Measurements from ENCODE around the gene OSER1.

DNA sequence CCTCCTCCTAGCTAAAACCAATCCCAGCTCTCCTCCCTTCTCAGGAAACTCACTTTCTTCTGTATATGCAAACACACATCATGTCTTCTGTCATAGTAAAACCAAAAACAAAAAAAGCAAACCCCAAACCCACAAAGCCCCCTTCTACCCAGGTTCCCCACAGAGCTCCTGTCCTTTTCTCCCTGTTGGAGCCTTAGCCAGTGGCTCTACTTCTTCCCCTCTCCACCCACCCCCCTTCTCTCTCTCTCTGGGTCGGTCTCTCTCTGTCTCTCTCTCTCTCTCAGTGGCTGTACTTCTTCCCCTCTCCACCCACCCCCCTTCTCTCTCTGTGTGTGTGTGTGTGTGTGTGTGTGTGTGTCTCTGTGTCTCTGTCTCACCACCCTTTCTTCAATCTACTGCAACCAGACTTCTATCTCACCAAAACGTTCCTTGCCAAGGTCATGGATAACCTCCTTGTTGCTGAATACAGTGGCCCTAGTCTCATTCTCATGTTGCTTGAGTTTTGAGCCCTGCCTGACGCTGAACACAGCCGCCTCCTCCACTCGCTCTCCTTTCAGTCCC is 8.7 kb upstream of the OSER1 start:
- TF ChIP-seq, protein P1, sequence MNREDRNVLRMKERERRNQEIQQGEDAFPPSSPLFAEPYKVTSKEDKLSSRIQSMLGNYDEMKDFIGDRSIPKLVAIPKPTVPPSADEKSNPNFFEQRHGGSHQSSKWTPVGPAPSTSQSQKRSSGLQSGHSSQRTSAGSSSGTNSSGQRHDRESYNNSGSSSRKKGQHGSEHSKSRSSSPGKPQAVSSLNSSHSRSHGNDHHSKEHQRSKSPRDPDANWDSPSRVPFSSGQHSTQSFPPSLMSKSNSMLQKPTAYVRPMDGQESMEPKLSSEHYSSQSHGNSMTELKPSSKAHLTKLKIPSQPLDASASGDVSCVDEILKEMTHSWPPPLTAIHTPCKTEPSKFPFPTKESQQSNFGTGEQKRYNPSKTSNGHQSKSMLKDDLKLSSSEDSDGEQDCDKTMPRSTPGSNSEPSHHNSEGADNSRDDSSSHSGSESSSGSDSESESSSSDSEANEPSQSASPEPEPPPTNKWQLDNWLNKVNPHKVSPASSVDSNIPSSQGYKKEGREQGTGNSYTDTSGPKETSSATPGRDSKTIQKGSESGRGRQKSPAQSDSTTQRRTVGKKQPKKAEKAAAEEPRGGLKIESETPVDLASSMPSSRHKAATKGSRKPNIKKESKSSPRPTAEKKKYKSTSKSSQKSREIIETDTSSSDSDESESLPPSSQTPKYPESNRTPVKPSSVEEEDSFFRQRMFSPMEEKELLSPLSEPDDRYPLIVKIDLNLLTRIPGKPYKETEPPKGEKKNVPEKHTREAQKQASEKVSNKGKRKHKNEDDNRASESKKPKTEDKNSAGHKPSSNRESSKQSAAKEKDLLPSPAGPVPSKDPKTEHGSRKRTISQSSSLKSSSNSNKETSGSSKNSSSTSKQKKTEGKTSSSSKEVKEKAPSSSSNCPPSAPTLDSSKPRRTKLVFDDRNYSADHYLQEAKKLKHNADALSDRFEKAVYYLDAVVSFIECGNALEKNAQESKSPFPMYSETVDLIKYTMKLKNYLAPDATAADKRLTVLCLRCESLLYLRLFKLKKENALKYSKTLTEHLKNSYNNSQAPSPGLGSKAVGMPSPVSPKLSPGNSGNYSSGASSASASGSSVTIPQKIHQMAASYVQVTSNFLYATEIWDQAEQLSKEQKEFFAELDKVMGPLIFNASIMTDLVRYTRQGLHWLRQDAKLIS (CRISPR knock-in tag; IDR thresholded peaks at IDR 0.05; ENCODE audit: borderline replicate concordance), result no peak
- TF ChIP-seq, protein P2, sequence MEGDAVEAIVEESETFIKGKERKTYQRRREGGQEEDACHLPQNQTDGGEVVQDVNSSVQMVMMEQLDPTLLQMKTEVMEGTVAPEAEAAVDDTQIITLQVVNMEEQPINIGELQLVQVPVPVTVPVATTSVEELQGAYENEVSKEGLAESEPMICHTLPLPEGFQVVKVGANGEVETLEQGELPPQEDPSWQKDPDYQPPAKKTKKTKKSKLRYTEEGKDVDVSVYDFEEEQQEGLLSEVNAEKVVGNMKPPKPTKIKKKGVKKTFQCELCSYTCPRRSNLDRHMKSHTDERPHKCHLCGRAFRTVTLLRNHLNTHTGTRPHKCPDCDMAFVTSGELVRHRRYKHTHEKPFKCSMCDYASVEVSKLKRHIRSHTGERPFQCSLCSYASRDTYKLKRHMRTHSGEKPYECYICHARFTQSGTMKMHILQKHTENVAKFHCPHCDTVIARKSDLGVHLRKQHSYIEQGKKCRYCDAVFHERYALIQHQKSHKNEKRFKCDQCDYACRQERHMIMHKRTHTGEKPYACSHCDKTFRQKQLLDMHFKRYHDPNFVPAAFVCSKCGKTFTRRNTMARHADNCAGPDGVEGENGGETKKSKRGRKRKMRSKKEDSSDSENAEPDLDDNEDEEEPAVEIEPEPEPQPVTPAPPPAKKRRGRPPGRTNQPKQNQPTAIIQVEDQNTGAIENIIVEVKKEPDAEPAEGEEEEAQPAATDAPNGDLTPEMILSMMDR (IDR thresholded peaks at IDR 0.05), result no peak
- TF ChIP-seq, protein P3, sequence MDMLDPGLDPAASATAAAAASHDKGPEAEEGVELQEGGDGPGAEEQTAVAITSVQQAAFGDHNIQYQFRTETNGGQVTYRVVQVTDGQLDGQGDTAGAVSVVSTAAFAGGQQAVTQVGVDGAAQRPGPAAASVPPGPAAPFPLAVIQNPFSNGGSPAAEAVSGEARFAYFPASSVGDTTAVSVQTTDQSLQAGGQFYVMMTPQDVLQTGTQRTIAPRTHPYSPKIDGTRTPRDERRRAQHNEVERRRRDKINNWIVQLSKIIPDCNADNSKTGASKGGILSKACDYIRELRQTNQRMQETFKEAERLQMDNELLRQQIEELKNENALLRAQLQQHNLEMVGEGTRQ (CRISPR knock-in tag; IDR thresholded peaks at IDR 0.05), result no peak
- TF ChIP-seq FOXK1 (CRISPR knock-in tag; IDR thresholded peaks at IDR 0.05), result no peak
- TF ChIP-seq OVOL2 (CRISPR knock-in tag; IDR thresholded peaks at IDR 0.05; ENCODE audit: borderline replicate concordance), result no peak
